Activated gamma-delta T cell (primary cell): ENCODE results near the gene SMARCA1.

Source experiments
- DNase-seq: peaks from one replicate; lab custom pipeline; 2025; lab: John Stamatoyannopoulos, UW

The SMARCA1 gene

DNA sequence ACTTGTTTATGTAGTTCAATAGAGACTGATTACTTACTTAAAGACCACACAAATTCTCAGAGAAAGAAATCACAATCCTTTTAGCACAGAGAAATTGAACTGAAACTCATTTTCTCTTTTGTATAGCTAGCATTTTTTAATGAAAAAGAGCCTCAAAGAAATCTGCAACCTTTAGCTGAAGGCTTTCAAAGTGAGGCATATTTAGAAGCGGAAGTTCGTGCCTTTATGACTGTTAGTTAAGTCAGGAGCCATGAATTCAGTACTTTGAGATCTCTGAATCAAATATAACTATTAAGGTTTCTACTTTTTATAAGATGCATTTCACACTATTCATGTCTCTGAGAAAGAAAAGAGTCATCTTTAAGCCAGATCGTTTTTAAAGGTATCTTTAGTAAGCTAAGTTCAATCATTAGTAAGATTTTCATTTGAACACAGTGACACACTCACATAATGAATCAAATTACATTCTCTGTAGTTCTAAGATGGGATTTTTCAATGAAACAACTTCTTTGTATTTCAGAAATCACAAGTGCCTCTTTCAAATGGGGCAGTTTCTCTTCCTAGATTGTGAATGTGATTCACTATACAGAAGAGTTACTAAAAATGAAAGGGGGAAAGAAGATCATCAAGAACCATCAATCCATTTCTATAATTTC lies 61.4 kb downstream of the SMARCA1 start:
- DNase-seq = no peak

DNA sequence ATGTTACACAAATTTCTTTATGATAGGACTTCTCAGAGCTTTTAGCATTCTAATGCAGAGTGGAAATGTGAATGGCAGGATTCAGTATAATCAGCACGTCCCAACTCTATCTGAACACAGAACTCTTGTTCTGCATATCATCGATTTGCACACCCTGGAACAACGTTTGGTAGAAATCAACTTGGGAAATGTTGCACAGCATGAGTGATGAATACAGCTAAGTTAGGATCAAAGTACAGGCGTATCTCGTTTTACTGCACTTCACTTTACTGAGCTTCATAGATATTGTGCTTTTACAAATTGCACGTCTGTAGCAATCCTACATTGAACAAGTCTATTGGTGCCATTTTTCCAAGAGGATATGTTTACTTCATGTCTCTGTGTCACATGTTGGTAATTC lies 70.8 kb downstream of the SMARCA1 start:
- no peak for DNase-seq

DNA sequence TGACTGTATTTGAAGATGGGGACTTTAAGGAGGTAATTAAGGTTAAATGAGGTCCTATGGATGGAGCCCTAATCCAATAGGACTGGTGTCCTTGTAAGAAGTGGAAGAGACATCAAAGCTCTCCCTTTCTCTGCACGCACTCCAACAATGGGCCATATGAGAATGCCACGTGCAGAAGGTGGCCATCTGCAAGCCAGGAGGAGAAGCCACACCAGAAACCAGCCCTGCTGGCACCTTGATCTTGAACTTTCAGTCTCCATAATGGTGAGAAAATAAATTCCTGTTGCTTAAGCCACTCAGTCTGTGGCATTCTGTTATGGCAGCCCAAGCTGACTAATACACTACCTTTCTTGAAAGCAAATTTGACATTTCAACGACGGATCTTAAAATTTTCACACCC lies 73.2 kb downstream of the SMARCA1 start:
- no peak for DNase-seq

DNA sequence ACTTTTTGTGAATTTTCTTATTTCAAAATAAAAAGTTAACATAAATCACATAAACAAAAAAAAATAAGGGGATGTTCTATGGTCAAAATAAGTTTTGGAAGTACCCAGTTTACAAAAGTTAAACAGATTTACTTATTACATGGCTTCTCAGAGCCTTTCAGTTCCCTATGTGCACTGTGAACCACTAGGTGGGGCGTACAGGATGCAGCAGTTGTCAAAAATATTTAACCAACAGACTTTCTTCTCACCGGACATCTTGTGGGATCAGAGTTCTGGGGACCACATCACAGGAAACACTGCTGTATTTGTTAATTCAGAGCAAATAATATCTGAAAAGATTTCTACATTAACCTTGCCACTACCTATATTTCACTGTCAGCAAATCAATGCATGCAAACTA lies 74.1 kb downstream of the SMARCA1 start:
- DNase-seq = no peak

DNA sequence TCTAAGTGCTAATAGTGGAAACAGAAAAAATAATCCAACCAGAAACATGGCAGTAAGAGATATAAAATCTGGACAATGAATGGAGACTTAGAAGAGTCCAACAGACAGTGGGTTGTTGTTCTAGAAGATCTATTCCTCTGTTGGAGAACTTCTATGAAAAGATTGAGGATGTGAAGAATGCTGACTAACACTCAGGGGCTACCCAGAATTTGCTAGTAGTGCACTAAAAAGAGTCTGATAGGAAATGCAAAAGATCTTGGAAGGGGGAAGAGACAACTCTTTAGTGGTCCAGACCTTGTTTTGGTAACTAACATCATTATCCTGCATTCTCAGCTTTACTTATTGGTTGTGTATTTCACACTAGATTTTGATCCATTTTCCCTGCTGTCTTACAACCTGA lies 77.9 kb downstream of the SMARCA1 start:
- DNase-seq = no peak

DNA sequence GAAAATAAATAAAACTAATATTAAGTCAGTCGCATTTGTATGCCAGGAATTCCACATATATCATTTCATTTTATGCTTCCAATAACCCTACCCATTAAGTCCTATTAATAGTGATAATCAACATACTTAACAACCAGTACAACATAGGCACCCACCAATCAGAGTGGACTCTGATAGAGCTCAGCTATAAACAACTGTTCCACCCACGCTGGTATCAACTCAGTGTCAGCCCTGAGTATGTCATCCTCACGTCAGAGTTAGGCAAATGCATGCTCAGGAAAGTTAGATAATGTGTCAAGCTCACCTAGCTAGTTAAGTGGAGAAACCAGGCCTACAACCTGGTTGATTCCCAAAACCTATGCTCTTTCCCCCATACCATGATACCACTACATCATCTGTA lies 89.3 kb downstream of the SMARCA1 start:
- DNase-seq = no peak

DNA sequence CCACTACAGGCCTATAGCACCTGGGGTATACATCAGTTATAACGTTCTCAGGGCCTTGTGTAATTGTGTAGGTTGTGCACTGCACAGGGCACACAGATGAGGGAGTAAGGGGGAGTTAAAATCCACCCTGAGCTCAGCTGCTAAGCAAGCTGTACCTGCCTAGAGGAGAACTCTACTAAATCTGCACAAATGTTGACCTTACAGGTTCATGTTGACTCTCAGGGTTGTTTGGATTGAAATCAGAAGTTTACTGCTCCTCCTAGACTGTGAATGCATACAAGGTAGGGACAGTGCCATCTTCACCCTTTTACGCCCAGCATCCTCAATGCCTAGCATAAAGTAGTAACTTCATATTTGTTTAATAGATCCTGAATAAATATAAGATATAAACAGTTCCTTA lies 89.8 kb downstream of the SMARCA1 start:
- DNase-seq = no peak

DNA sequence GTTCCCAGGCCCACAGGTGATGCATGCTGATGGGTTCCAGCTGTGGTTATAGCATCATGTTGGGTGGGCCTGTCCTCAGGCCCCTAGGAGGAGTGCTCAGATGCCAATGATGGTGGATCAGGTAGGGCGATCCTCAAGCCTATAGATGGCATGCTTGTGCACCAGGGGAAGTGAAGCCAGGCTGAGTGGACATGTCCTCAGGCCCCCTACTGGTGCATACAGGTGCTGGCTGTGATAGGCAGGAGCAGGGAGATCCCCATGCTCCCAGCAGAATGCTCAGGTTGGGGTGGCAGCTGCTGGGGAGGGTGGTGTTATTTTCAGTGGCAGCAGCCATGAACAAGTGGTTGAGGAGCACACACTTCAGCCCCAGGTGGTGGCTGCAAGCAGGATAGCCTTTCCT lies 96.0 kb downstream of the SMARCA1 start:
- DNase-seq = no peak

DNA sequence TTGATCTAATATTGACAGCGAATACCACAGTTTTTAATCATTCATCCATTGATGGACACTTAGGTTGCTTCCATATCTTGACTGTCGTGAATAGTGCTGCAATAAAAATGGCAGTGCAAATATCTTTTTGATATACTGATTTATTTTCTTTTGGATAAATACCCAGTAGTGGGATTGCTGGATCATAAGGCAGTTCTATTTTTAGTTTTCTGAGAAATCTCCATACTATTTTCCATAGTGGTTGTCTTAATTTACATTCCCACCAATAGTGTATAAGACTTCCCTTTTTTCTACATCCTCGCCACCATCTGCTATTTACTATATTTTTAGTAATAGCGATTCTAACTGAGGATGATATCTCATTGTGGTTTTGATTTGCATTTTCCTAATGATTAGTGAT lies 100.1 kb downstream of the SMARCA1 start:
- no peak for DNase-seq

DNA sequence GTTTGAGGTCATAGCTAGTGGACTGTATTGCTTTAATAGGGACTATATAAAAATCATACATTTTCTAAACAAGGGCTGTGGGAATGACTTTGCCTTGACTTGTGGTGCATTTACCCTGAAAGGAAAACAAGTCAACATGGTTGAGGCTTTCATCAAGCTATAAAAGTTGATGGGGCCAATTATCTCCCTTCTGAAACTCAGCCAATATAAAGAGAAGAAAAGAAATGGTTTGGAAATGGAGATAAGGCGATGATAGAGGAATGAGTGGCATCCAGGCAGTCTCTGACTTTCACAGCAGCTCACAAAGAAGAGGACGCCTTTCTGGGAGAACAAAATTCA lies 118.7 kb downstream of the SMARCA1 start:
- DNase-seq = no peak

DNA sequence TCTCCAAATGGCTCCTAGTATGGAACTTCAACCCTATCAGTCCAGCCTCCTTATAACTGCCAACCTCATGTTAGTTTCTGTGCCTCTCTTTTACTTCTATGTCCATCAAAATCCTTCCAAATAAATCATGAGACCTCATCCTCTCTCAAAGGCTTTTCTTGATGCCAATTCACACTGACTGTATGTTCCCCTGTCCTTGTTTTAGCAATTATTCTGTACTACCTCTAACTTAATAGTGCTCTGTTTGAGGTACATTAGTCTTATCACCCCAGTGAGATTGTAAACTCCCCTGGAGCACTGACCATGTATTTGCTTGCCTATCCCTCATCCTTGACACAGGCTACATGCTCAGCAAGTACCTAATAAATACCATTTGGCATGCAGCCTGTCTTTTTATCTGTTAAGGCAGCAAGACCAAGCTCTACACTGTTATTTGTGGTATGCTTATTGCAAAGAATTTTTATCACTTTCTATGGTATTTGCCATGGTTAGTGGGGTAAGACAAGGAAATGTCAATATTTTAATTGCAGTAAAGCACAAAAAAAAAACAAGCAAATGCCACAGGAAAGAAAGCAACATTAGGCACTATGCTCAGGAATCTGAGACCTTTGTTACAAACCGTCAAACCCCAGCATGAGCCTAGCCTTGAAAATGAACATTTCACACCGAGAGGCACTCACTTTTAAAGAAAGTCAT lies 119.2 kb downstream of the SMARCA1 start:
- DNase-seq = no peak
